T-cell (primary cell): ENCODE results near the gene GRIP2. TPM values are rescaled to one million over a fixed set of nuclear protein-coding genes. Genes with fewer than 3 reads are reported as not detected.

Experiments used
- ATAC-seq, 4 experiments: fragments of 200-7000 bp in 3 of 4; fragments of 150-1000 bp in 1 of 4; cut with Tn5 transposase; replicated peaks in 1 of 4; 1 replicate in 3 of 4; 2 replicates in 1 of 4; pipeline ENCODE4 v1.10.0; 2021; ENCODE audit warnings: moderate library complexity in 3 of 4, mild to moderate bottlenecking in 2 of 4, moderate number of reproducible peaks in 1 of 4
- CTCF ChIA-PET, 2 donors: fragments of 300-600 bp; sonication (Branson Sonifier 250); formaldehyde crosslinking; loops; one replicate each; lab custom pipeline; 2022; ENCODE audit warnings: antibody characterized with exemption in 2 of 2; lab: Charles Lee
- POLR2A ChIA-PET, 2 donors: fragments of 300-600 bp; sonication (Branson Sonifier 250); formaldehyde crosslinking; loops; one replicate each; lab custom pipeline; 2022; ENCODE audit warnings: antibody characterized with exemption in 2 of 2; lab: Charles Lee
- DNase-seq, 35 experiments: peaks; one replicate each; pipeline versions ENCODE4 v3.0.0 to v3.0.0-alpha.2; 2013 to 2023
- H3K27ac ChIP-seq: one replicate; pipeline ENCODE4 v1.5.1; 2013; ENCODE audit warnings: low read length
- H3K27me3 ChIP-seq, 2 experiments: replicated peaks in 1 of 2; 1 replicate in 1 of 2; 2 replicates in 1 of 2; pipeline versions ENCODE4 v1.6.1 to v1.7.0; 2013; ENCODE audit warnings: low read length in 1 of 2, mixed read lengths in 1 of 2; ENCODE audit not compliant: control insufficient read depth in 2 of 2, insufficient read depth in 2 of 2; ENCODE audit errors: extremely low read depth in 1 of 2
- H3K36me3 ChIP-seq, 2 donors: 1 replicate in 1 of 2; 2 replicates in 1 of 2; pipeline versions ENCODE4 v1.6.1 to v1.7.0; 2013; ENCODE audit warnings: low read length in 1 of 2; ENCODE audit not compliant: control insufficient read depth in 2 of 2, insufficient read depth in 1 of 2; ENCODE audit errors: extremely low read depth in 1 of 2
- H3K4me1 ChIP-seq, 2 experiments: 1 replicate in 1 of 2; 2 replicates in 1 of 2; pipeline versions ENCODE4 v1.6.1 to v1.7.0; 2013; ENCODE audit warnings: low read length in 2 of 2, mixed read lengths in 1 of 2; ENCODE audit not compliant: insufficient read depth in 2 of 2, control insufficient read depth in 1 of 2; ENCODE audit errors: extremely low read depth in 1 of 2
- H3K4me3 ChIP-seq, 2 donors: 1 replicate in 1 of 2; 2 replicates in 1 of 2; pipeline versions ENCODE4 v1.5.1 to v1.7.0; 2013; ENCODE audit warnings: mild to moderate bottlenecking in 2 of 2, low read length in 1 of 2, moderate library complexity in 1 of 2; ENCODE audit not compliant: control insufficient read depth in 1 of 2; ENCODE audit errors: extremely low read depth in 1 of 2
- H3K9me3 ChIP-seq: 2 replicates; pipeline ENCODE4 v1.7.0; 2013
- H3K27ac Mint-ChIP-seq, 2 donors: one replicate each; pipeline ENCODE4 v1.8.0; 2020 to 2021; ENCODE audit warnings: mild to moderate bottlenecking in 2 of 2, mixed read lengths in 2 of 2
- H3K27me3 Mint-ChIP-seq, 2 donors: one replicate each; pipeline ENCODE4 v1.8.0; 2021 to 2022; ENCODE audit warnings: mixed read lengths in 2 of 2
- H3K36me3 Mint-ChIP-seq: one replicate; pipeline ENCODE4 v1.8.0; 2021; ENCODE audit warnings: mixed read lengths
- H3K4me1 Mint-ChIP-seq, 3 donors: one replicate each; pipeline ENCODE4 v1.8.0; 2020 to 2022; ENCODE audit warnings: mixed read lengths in 3 of 3, mild to moderate bottlenecking in 1 of 3
- H3K4me3 Mint-ChIP-seq, 3 donors: one replicate each; pipeline ENCODE4 v1.8.0; 2020 to 2022; ENCODE audit warnings: mild to moderate bottlenecking in 3 of 3, mixed read lengths in 3 of 3, moderate library complexity in 3 of 3
- H3K9me3 Mint-ChIP-seq, 3 donors: one replicate each; pipeline ENCODE4 v1.8.0; 2020 to 2022; ENCODE audit warnings: mixed read lengths in 3 of 3
- WGBS: methylation state at CpG from one replicate; pipeline ENCODE4 v1.1.5; 2013; ENCODE audit warnings: missing lambda C conversion rate; ENCODE audit not compliant: insufficient coverage; 5-methylcytosine and 5-hydroxymethylcytosine counted together
- total RNA-seq, 35 experiments: library from RNA in 6 of 35; stranded (reverse) in 6 of 35; fragments of 120-200 nt in 1 of 35; gene quantifications; one replicate each; pipeline versions ENCODE4 v1.2.1 to v1.2.4 and lab custom pipeline; 2013 to 2026

Gene GRIP2
- total RNA-seq, 5 donors from 2014 or later (not counting 1 experiment from before 2014, with no cell fraction given), result 0.20 TPM; not detected in 4

DNA sequence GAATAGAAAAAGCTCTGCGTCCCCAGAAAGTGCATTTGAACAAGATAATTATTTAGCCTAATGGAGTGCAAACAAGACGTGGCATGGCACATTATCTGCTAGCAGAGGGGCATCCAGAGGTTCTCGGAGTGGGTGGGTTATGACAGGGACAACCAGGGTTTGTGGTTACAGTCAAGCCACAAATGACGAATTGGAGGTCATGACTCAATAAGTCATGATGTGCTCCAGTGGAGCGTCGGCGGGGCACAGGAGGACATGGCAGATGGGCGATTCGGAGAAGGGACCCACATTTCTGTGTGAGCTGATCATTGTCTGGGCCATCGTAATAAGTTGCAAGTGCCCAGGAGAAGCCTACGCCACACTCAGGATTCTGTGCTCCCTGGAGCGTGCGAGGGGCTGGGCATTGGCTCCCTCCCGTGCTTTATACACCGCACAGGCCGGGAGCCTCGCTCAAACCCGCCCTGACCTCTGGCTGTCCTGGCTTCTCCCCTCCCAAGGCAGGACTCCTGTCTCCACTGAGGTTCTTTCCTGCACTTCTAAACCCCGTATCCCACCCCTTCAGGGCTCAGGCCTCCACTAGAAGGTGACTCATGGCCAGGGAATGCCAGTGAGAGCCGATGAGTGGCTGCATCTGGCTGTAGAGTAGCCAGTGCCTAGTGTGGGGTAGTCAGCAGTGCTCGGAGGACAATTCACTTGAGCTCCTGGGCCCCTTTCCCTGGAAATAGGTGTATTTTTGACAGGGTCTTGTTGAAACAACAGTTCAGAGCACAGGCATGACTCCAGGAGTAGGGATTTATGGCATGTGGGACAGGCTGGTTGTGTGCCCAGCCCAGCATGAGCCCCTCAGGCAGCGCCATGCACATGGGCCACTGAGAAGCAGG lies 67.4 kb downstream of the GRIP2 start:
- 88% methylated on average over 16 of the region's 22 CpGs for WGBS
- no peak overlapping the region for H3K4me3 Mint-ChIP-seq
- ChIA-PET POLR2A (no interaction called here), CTCF (interaction anchor here in 1 of 2 donors (0.6 kb wide), 2 partner anchors 93 to 236 kb away, joined by 3 to 4 read pairs; no protein-coding TSS in a partner anchor)
- ATAC-seq, result no peak
- no peak overlapping the region for H3K27ac Mint-ChIP-seq
- Histone ChIP-seq H3K4me1 (no peaks in the 10 kb centered on the region), H3K27me3 (no peaks in the 10 kb centered on the region), H3K9me3 (no peaks in the 10 kb centered on the region), H3K27ac (no peak overlapping the region), H3K36me3 (peaks cover 18 to 75% of the 10 kb centered on the region in 2 donors), H3K4me3 (no peak overlapping the region)
- no peaks in the 10 kb centered on the region for H3K27me3 Mint-ChIP-seq
- H3K4me1 Mint-ChIP-seq, result no peaks in the 10 kb centered on the region
- H3K36me3 Mint-ChIP-seq, result peaks cover 42% of the 10 kb centered on the region
- no peak for DNase-seq
- H3K9me3 Mint-ChIP-seq, result no peaks in the 10 kb centered on the region

DNA sequence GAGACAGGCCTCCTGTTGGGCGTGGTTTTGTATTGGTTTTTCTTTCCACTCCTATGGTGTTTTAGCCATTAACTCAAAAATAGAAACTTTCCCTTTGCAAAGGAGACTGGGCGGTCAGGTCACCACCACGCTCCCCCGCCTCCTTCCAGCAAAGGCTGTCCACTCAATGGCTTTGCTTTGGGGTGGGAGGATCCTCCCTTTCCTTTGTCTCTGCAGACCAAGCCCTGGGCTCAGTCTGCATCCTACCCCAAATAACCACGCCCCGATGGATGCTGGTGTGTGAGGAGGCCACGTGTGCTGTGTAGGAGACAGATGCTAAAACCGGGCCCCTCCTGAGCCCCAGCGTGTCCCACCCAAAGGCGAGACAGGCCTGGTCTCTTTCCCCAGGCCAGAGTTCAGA lies 68.5 kb downstream of the GRIP2 start:
- 100% methylated on average over 3 of the region's 10 CpGs for WGBS
- no peaks in the 10 kb centered on the region for H3K4me1 Mint-ChIP-seq
- no peak overlapping the region for H3K27ac Mint-ChIP-seq
- no peaks in the 10 kb centered on the region for H3K9me3 Mint-ChIP-seq
- Histone ChIP-seq H3K4me1 (no peaks in the 10 kb centered on the region), H3K9me3 (no peaks in the 10 kb centered on the region), H3K27ac (no peak overlapping the region), H3K27me3 (no peaks in the 10 kb centered on the region), H3K36me3 (peaks cover 18 to 75% of the 10 kb centered on the region in 2 donors), H3K4me3 (no peak overlapping the region)
- H3K4me3 Mint-ChIP-seq, result no peak overlapping the region
- ChIA-PET CTCF (no interaction called here), POLR2A (no interaction called here)
- no peaks in the 10 kb centered on the region for H3K27me3 Mint-ChIP-seq
- peaks cover 37% of the 10 kb centered on the region for H3K36me3 Mint-ChIP-seq
- no peak for ATAC-seq
- no peak for DNase-seq

DNA sequence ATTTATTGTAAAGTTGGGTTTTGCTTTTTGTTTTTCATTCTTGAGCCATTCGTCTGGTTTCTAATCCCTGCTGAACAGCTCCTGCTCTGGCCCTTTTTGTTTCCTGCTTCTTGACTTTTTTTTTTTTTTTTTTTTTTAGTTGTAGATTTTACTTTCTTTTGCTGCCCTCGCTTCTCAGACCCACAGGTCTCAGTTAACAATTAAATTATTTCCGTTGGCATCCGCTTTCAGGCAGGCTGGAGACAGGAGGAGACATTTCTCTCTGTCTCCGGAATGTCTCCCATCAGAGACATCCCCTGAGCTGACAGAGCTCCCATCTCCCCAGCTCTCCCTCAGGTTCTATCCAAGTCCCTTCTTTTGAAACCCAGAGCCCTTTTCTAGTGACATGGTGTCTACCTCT lies 69.1 kb downstream of the GRIP2 start:
- no peak overlapping the region for H3K4me3 ChIP-seq
- Mint-ChIP-seq H3K9me3 (no peaks in the 10 kb centered on the region), H3K36me3 (peaks cover 35% of the 10 kb centered on the region), H3K27ac (no peak overlapping the region), H3K4me1 (no peaks in the 10 kb centered on the region), H3K4me3 (no peak overlapping the region), H3K27me3 (no peaks in the 10 kb centered on the region)
- no peaks in the 10 kb centered on the region for H3K4me1 ChIP-seq
- 95% methylated on average over 4 of the region's 5 CpGs for WGBS
- CTCF ChIA-PET, result interaction anchor here in 1 of 2 donors (0.6 kb wide), 2 partner anchors 209 to 975 kb away, joined by 3 to 6 read pairs; no protein-coding TSS in a partner anchor
- ATAC-seq (no peak), DNase-seq (no peak)
- H3K9me3 ChIP-seq, result no peaks in the 10 kb centered on the region
- no peaks in the 10 kb centered on the region for H3K27me3 ChIP-seq
- H3K27ac ChIP-seq, result no peak overlapping the region
- POLR2A ChIA-PET, result no interaction called here
- peaks cover 21 to 72% of the 10 kb centered on the region in 2 donors for H3K36me3 ChIP-seq

DNA sequence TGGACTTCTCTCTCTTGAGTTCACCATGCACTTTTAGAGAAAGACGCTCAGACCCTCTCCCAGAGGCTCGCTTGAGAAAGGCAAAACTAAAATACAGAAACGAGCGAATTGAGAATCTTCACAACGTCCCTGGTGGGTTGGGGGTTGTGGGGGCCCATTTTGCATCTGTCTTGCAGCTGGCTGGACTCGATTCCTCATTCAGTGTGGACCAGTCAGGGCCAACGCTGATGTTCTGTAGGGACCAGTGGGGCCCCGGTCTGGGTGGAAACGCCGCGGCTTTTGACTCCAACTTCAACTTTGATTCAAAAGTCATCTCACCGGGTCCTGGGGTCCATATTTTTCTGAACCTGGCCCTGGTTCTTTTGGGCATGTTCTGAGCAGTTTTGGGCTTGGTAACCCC lies 69.7 kb downstream of the GRIP2 start:
- H3K9me3 ChIP-seq, result no peaks in the 10 kb centered on the region
- no peaks in the 10 kb centered on the region for H3K27me3 ChIP-seq
- ATAC-seq, result no peak
- no peak overlapping the region for H3K4me3 ChIP-seq
- no peak for DNase-seq
- WGBS, result 100% methylated on average over 7 of the region's 12 CpGs
- peaks cover 34% of the 10 kb centered on the region for H3K36me3 Mint-ChIP-seq
- POLR2A ChIA-PET, result no interaction called here
- no peaks in the 10 kb centered on the region for H3K4me1 ChIP-seq
- CTCF ChIA-PET, result interaction anchor here in 1 of 2 donors (0.6 kb wide), 2 partner anchors 209 to 974 kb away, joined by 3 to 6 read pairs; no protein-coding TSS in a partner anchor
- H3K4me3 Mint-ChIP-seq, result no peak overlapping the region
- peaks cover 22 to 70% of the 10 kb centered on the region in 2 donors for H3K36me3 ChIP-seq
- no peaks in the 10 kb centered on the region for H3K4me1 Mint-ChIP-seq
- H3K27ac ChIP-seq, result no peak overlapping the region
- no peak overlapping the region for H3K27ac Mint-ChIP-seq
- H3K9me3 Mint-ChIP-seq, result no peaks in the 10 kb centered on the region
- H3K27me3 Mint-ChIP-seq, result no peaks in the 10 kb centered on the region

DNA sequence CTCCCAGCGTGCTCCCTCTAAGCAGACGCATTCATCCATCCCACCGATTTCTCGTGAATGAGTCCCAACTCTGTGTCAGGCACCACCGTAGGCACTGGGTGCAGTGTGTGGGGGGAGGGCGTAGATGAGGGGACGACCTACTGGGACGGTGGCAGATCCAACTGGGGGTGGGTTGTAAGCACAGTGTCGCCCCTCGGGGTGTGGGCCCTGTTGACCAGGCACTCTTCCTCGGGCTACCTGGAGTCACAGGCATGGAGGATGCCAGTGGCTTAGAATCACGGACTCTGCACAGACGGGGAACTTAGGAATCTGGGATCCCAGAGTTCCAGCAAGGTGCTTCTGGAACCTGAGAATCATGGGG lies 71.5 kb downstream of the GRIP2 start:
- Mint-ChIP-seq H3K4me1 (no peaks in the 10 kb centered on the region), H3K27ac (no peak overlapping the region), H3K27me3 (no peaks in the 10 kb centered on the region), H3K36me3 (peaks cover 26% of the 10 kb centered on the region), H3K9me3 (no peaks in the 10 kb centered on the region), H3K4me3 (no peak overlapping the region)
- no peaks in the 10 kb centered on the region for H3K9me3 ChIP-seq
- ATAC-seq (no peak), DNase-seq (no peak)
- peaks cover 32 to 78% of the 10 kb centered on the region in 2 donors for H3K36me3 ChIP-seq
- no peaks in the 10 kb centered on the region for H3K27me3 ChIP-seq
- WGBS, result 97% methylated on average over 12 of the region's 13 CpGs
- ChIA-PET POLR2A (no interaction called here), CTCF (interaction anchor here (0.6 to 3.6 kb wide), 18 partner anchors 37 to 1913 kb away, joined by 3 to 16 read pairs (median 4); no protein-coding TSS in a partner anchor)
- H3K4me3 ChIP-seq, result no peak overlapping the region
- H3K4me1 ChIP-seq, result no peaks in the 10 kb centered on the region
- H3K27ac ChIP-seq, result no peak overlapping the region

DNA sequence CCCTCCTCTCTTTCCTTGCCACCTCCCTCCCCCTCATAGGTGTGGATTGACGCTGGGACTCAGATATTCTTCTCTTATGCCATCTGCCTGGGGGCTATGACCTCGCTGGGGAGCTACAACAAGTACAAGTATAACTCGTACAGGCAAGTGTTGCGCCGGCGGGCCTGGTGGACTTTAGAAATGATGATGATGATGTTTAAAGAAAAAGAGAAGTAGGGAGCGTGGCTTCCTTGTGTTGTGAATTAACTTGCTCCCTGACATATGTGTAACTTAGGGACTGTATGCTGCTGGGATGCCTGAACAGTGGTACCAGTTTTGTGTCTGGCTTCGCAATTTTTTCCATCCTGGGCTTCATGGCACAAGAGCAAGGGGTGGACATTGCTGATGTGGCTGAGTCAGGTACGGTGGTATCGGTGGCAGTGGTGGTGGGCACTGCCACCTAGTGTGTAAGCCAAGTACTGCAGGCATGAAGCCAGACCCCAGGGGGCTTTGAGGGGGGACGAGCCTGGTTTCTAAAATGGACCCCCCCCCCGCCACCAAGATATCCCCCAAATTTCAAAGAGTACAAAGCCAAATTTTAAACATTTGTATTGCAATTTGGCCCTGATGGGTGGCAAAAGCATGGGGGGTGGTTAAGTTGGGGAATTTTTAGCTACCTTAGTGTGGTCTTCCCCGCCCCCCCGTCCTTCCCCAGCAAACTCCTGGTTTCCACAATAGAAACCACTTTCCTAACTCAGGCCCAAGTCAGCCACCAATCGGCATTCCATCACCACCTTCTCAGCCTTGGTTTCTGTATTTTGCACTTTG lies 72.1 kb downstream of the GRIP2 start:
- DNase-seq, result peak in 30 of 35 experiments; percentile 8 to 72 (median 31)
- WGBS, result 84% methylated on average over 7 of the region's 15 CpGs
- ATAC-seq, result peak; percentile 47 to 77 (median 66)
- ChIA-PET POLR2A (no interaction called here), CTCF (interaction anchor here (0.6 to 3.6 kb wide), 24 partner anchors 10 to 1913 kb away, joined by 3 to 16 read pairs (median 4); no protein-coding TSS in a partner anchor)
- Mint-ChIP-seq H3K4me3 (no peak overlapping the region), H3K36me3 (peaks cover 23% of the 10 kb centered on the region), H3K27ac (no peak overlapping the region), H3K4me1 (no peaks in the 10 kb centered on the region), H3K27me3 (no peaks in the 10 kb centered on the region), H3K9me3 (no peaks in the 10 kb centered on the region)
- Histone ChIP-seq H3K27me3 (no peaks in the 10 kb centered on the region), H3K4me3 (no peak overlapping the region), H3K27ac (no peak overlapping the region), H3K4me1 (no peaks in the 10 kb centered on the region), H3K9me3 (no peaks in the 10 kb centered on the region), H3K36me3 (peaks cover 33 to 78% of the 10 kb centered on the region in 2 donors)
